ENCODE data around the gene RHCE. TPM values are rescaled to one million over a fixed set of nuclear protein-coding genes. Genes with fewer than 3 reads are reported as not detected.
"Not testable (repeated sequence)": the region's sequence is repeated elsewhere in the genome, so short reads cannot be mapped to it uniquely, and the experiment has no call there.

Gene RHCE
- total and polyA plus RNA-seq, 9 donors: 0.44 to 2.4 (median 1.1) TPM

DNA sequence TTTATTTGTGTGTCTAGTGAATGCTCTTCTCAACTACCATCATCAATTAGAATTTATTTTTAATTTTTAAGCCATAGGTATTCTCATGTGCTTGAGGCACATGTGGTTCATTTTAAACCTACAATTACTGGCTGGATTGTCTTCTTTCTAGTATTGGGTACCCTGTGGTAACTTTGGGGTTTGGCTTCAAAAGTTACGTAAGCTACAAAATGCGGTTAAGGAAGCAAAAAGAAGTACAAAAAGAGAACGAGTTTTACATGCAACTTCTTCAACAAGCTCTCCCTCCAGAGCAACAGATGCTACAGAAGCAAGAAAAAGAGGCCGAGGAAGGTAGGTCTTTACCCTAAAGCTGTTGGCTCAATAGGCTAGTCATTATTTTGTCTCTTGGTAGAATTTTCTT lies 35.9 kb upstream of the RHCE start:
- peaks cover 18% of the 10 kb centered on the region for H3K36me3 ChIP-seq (ENCODE audit: control insufficient read depth, insufficient read depth, low read length)
- no CpG with 5 or more reads among the region's 4 CpGs for WGBS (ENCODE audit: insufficient coverage)

DNA sequence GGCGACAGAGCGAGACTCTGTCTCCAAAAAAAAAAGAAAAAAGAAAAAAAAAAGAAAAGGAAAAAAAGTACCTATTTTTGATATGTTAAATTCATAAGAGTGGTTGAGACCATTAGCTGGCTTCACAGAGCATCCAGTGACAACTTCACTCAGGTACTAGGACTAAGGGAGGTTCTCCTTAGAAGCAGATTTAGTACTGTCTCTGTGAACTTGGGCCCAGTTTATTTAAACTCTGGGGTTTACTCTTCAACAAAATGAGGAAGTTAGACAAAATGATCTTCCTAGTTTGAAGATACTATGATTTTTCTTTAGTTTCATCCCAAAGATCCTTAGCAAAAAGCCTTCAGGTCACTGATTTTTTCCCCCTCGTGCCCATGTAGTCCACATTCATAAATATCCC lies 31.3 kb upstream of the RHCE start:
- 60% methylated on average over 1 of the region's 3 CpGs for WGBS (ENCODE audit: insufficient coverage)
- H3K4me1 ChIP-seq (ENCODE audit: control insufficient read depth, insufficient read depth, low read length): no peaks in the 10 kb centered on the region
- H3K27ac ChIP-seq (ENCODE audit: low read length): no peak overlapping the region
- peaks cover 9% of the 10 kb centered on the region for H3K36me3 ChIP-seq (ENCODE audit: control insufficient read depth, insufficient read depth, low read length)
- DNase-seq: no peak
- no peaks in the 10 kb centered on the region for H3K27me3 ChIP-seq (ENCODE audit: control insufficient read depth, insufficient read depth, low read length)
- no peaks in the 10 kb centered on the region for H3K9me3 ChIP-seq (replicated peaks; ENCODE audit: control insufficient read depth, low read depth, low read length)
- no peak overlapping the region for H3K4me3 ChIP-seq (ENCODE audit: low read length)

More for the DNA sequence above, 35.9 kb upstream of the RHCE start:
- Histone ChIP-seq H3K4me1 (ENCODE audit: control insufficient read depth, insufficient read depth, low read length) (no peaks in the 10 kb centered on the region), H3K4me3 (ENCODE audit: low read length) (no peak overlapping the region), H3K27ac (ENCODE audit: low read length) (no peak overlapping the region), H3K9me3 (replicated peaks; ENCODE audit: control insufficient read depth, low read depth, low read length) (no peaks in the 10 kb centered on the region), H3K27me3 (ENCODE audit: control insufficient read depth, insufficient read depth, low read length) (no peaks in the 10 kb centered on the region)
- no peak for DNase-seq

DNA sequence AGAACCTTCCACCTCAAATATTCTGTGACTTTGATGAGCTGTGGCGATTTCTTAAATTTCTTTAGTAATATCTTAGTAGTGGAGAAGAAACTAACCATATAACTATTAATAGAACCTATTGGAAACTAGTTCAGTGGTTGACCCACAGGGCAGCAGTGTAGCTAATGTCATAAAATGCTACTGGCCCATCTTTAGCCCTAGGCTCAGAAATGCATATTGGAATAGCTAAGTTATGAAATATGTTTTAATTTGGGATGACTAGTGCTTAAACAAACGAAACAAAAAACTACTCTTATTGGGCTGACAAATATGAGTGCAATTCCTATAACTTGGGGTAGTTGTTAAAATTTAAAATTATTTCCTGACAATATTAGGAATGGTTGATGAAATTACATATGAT lies 30.3 kb upstream of the RHCE start:
- Histone ChIP-seq H3K4me1 (ENCODE audit: control insufficient read depth, insufficient read depth, low read length) (no peaks in the 10 kb centered on the region), H3K27me3 (ENCODE audit: control insufficient read depth, insufficient read depth, low read length) (no peaks in the 10 kb centered on the region), H3K4me3 (ENCODE audit: low read length) (no peak overlapping the region), H3K36me3 (ENCODE audit: control insufficient read depth, insufficient read depth, low read length) (peaks cover 7% of the 10 kb centered on the region), H3K27ac (ENCODE audit: low read length) (no peak overlapping the region), H3K9me3 (replicated peaks; ENCODE audit: control insufficient read depth, low read depth, low read length) (no peaks in the 10 kb centered on the region)
- no CpG with 5 or more reads among the region's 2 CpGs for WGBS (ENCODE audit: insufficient coverage)
- no peak for DNase-seq

DNA sequence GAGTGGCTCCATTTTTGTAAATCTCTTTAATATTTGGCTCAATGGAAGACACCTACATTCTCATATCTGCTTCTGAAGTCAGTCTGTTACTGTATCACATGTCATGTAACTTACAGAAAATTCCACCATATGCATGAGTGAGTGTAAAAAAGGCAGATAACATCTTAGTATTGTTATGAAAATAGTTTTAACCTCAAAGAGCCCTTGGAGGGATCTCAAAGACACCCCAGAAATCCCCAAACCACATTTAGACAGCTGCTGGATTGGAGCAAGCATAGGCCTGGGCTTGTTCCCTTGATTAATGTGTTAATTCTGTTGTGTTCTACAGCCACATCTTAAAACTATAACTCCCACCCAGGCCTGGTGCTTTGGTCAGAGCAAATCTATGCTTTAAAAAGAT lies 26.9 kb upstream of the RHCE start:
- no peak overlapping the region for H3K27ac ChIP-seq (ENCODE audit: low read length)
- H3K9me3 ChIP-seq (replicated peaks; ENCODE audit: control insufficient read depth, low read depth, low read length): no peaks in the 10 kb centered on the region
- no peak overlapping the region for H3K4me3 ChIP-seq (ENCODE audit: low read length)
- peaks cover 7% of the 10 kb centered on the region for H3K36me3 ChIP-seq (ENCODE audit: control insufficient read depth, insufficient read depth, low read length)
- H3K27me3 ChIP-seq (ENCODE audit: control insufficient read depth, insufficient read depth, low read length): no peaks in the 10 kb centered on the region
- no peaks in the 10 kb centered on the region for H3K4me1 ChIP-seq (ENCODE audit: control insufficient read depth, insufficient read depth, low read length)
- no peak for DNase-seq

DNA sequence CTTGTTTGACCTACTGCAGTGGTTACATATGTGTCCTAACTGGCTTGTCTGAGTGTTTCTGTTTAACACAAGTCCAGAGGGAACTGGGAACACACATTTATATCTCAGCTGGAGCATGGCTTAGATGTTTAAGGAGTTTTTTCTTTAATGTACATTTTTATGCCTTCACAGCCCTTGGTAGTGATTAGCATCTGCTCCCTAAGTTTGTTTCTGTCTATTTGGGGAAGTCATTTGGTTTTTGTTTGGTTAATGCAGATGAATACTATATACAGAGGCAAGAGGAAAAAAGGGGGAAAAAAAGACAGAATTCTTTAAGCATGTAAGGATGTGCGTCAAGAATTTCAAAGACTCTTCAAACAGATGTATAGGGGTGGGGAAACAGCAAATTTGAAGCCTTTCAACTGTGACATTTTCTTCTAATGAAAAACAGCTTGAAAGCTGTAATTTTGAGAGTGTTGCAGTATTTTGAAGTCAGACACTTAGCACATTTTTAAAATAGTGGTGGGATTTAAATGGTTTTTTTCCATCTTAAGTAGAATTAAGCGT lies 25.4 kb upstream of the RHCE start:
- Histone ChIP-seq H3K4me1 (ENCODE audit: control insufficient read depth, insufficient read depth, low read length) (no peaks in the 10 kb centered on the region), H3K27me3 (ENCODE audit: control insufficient read depth, insufficient read depth, low read length) (no peaks in the 10 kb centered on the region), H3K4me3 (ENCODE audit: low read length) (no peak overlapping the region), H3K9me3 (replicated peaks; ENCODE audit: control insufficient read depth, low read depth, low read length) (no peaks in the 10 kb centered on the region), H3K36me3 (ENCODE audit: control insufficient read depth, insufficient read depth, low read length) (peaks cover 7% of the 10 kb centered on the region), H3K27ac (ENCODE audit: low read length) (no peak overlapping the region)
- 29% methylated on average over 1 of the region's 2 CpGs for WGBS (ENCODE audit: insufficient coverage)
- DNase-seq: no peak

DNA sequence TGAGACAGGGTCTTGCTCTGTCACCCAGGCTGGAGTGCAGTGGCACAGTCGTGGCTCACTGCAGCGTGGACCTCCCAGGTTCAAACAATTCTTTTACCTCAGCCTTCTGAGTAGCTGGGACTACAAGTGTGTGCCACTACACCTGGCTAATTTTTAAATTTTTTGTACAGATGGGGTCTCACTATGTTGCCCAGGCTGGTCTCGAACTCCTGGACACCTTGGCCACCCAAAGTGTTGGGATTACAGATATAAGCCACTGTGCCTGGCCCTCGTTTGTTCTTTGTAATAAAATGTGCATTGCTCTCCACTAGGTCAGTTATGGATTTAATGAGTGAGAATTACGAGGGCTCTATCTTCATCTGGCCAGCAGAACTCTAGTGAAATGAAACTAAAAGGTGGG lies 24.0 kb upstream of the RHCE start:
- not testable (repeated sequence) for H3K36me3 ChIP-seq (ENCODE audit: control insufficient read depth, insufficient read depth, low read length); H3K4me1 ChIP-seq (ENCODE audit: control insufficient read depth, insufficient read depth, low read length); DNase-seq; H3K27ac ChIP-seq (ENCODE audit: low read length); H3K4me3 ChIP-seq (ENCODE audit: low read length); H3K9me3 ChIP-seq (replicated peaks; ENCODE audit: control insufficient read depth, low read depth, low read length); H3K27me3 ChIP-seq (ENCODE audit: control insufficient read depth, insufficient read depth, low read length)
- 89% methylated on average over 3 of the region's 5 CpGs for WGBS (ENCODE audit: insufficient coverage)

DNA sequence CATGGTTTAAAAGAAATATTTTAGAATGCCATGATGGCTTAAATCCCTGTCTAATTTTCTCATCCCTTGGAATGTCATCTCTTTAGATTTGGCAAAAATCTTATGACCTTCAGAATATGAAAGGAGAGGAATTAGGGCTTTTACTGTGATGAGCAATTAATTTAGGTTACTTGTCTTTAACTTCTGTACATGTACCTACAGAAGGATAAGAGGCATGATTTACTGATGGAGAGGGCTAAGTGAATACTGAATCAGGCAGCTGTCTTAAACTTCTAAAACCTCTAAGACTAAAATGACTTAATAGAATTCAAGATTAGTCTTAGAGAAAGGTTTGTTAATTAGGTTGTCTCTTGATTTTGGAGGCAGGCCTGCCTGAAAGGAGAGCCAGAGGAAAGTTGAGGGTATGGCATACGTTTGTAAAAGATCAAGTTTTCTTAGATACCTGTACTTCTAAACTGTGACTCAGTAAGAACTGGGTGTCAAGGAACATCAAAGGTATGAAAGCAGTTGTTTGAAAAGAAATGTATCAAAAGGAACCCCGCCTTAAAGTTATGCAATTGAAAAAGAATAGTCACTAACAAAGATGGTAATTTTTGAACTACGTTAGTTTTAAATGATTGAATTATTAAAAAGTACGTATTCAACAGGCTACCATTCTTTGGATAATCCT lies 22.5 kb upstream of the RHCE start:
- Histone ChIP-seq H3K27me3 (ENCODE audit: control insufficient read depth, insufficient read depth, low read length) (no peaks in the 10 kb centered on the region), H3K36me3 (ENCODE audit: control insufficient read depth, insufficient read depth, low read length) (peaks cover 5% of the 10 kb centered on the region), H3K4me1 (ENCODE audit: control insufficient read depth, insufficient read depth, low read length) (no peaks in the 10 kb centered on the region), H3K4me3 (ENCODE audit: low read length) (no peak overlapping the region), H3K9me3 (replicated peaks; ENCODE audit: control insufficient read depth, low read depth, low read length) (no peaks in the 10 kb centered on the region), H3K27ac (ENCODE audit: low read length) (no peak overlapping the region)
- DNase-seq: no peak
- WGBS (ENCODE audit: insufficient coverage): 100% methylated on average over 1 of the region's 4 CpGs

DNA sequence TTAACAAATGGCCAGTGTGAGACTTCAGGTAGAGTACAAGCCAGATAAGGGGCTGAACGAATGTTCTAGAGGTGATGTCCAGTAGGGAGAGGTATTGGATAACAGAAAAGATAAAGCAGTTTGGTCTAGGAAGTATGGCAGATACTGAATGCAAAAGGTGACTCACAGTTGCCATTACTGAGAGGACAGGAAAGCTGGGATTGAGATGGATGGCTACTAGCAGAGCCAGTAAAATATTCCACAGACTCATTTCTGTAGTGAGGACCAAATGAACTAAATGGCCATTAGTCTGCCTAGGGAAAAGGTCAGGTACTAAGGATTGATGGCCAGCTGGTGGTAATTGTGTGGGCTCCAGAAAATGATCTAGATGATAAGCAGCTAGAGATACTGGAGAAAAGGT lies 21.6 kb upstream of the RHCE start:
- DNase-seq: no peak
- WGBS (ENCODE audit: insufficient coverage): 40% methylated on average over 1 of the region's 1 CpG
- no peaks in the 10 kb centered on the region for H3K9me3 ChIP-seq (replicated peaks; ENCODE audit: control insufficient read depth, low read depth, low read length)
- no peak overlapping the region for H3K27ac ChIP-seq (ENCODE audit: low read length)
- H3K4me3 ChIP-seq (ENCODE audit: low read length): no peak overlapping the region
- no peaks in the 10 kb centered on the region for H3K27me3 ChIP-seq (ENCODE audit: control insufficient read depth, insufficient read depth, low read length)
- peaks cover 3% of the 10 kb centered on the region for H3K36me3 ChIP-seq (ENCODE audit: control insufficient read depth, insufficient read depth, low read length)
- H3K4me1 ChIP-seq (ENCODE audit: control insufficient read depth, insufficient read depth, low read length): no peaks in the 10 kb centered on the region

DNA sequence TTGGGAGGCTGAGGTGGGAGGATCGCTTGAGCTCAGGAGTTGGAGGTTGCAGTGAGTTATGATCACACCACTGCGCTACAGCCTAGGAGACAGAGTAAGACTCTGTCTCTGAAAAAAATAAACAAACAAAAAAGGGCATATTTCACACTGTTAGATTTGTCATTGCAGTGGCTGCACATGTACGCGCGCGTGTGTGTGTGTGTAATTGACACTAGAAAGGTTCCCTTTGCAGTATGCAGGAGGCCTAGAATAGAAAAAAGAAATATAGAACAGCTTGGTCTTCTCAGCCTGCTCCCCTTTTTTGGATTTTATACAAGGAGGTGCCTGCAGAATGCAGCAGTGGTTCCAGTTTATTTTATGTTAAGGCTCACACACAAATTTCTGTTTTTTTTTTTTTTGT lies 18.7 kb upstream of the RHCE start:
- no peaks in the 10 kb centered on the region for H3K9me3 ChIP-seq (replicated peaks; ENCODE audit: control insufficient read depth, low read depth, low read length)
- H3K4me1 ChIP-seq (ENCODE audit: control insufficient read depth, insufficient read depth, low read length): no peaks in the 10 kb centered on the region
- DNase-seq: no peak
- no peak overlapping the region for H3K4me3 ChIP-seq (ENCODE audit: low read length)
- peaks cover 3% of the 10 kb centered on the region for H3K36me3 ChIP-seq (ENCODE audit: control insufficient read depth, insufficient read depth, low read length)
- no peaks in the 10 kb centered on the region for H3K27me3 ChIP-seq (ENCODE audit: control insufficient read depth, insufficient read depth, low read length)
- WGBS (ENCODE audit: insufficient coverage): 100% methylated on average over 4 of the region's 6 CpGs
- no peak overlapping the region for H3K27ac ChIP-seq (ENCODE audit: low read length)

DNA sequence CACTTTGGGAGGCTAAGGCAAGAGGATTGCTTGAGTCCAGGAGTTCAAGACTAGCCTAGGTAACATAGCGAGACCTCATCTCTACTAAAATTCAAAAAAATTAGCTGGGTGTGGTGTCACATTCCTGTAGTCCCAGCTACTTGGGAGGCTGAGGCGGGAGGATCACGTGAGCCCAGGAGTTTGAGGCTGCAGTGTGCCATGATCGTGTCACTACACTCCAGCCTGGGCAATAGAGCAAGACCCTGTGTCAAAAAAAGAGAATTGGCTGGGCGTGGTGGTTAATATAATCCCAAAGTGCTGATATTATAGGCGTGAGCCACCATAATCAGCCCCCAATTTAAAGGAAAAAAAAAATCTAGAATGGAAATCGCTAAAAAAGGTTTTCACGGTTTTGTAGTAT lies 17.0 kb upstream of the RHCE start:
- Histone ChIP-seq H3K4me1 (ENCODE audit: control insufficient read depth, insufficient read depth, low read length) (peaks cover 4% of the 10 kb centered on the region), H3K36me3 (ENCODE audit: control insufficient read depth, insufficient read depth, low read length) (peaks cover 3% of the 10 kb centered on the region), H3K4me3 (ENCODE audit: low read length) (no peak overlapping the region), H3K27ac (ENCODE audit: low read length) (no peak overlapping the region), H3K9me3 (replicated peaks; ENCODE audit: control insufficient read depth, low read depth, low read length) (no peaks in the 10 kb centered on the region), H3K27me3 (ENCODE audit: control insufficient read depth, insufficient read depth, low read length) (no peaks in the 10 kb centered on the region)
- 100% methylated on average over 3 of the region's 8 CpGs for WGBS (ENCODE audit: insufficient coverage)
- no peak for DNase-seq
